RWPE1 (cell line): ENCODE data around the gene TDP1.
"Not testable (repeated sequence)": the region's sequence is repeated elsewhere in the genome, so short reads cannot be mapped to it uniquely, and the experiment has no call there.

Experiments used
- CTCF ChIA-PET: fragments of 350-600 bp; sonication (Branson Sonifier 250); formaldehyde crosslinking; extraction: SDS; loops from one replicate; lab custom pipeline; 2021; lab: Yijun Ruan, JAX
- POLR2A ChIA-PET: fragments of 400-600 bp; formaldehyde crosslinking; extraction: SDS; loops from one replicate; lab custom pipeline; 2020; ENCODE audit warnings: antibody characterized with exemption; ENCODE audit not compliant: low non-redundant PET; lab: Yijun Ruan, JAX
- DNase-seq: peaks from one replicate; pipeline ENCODE4 v3.0.0; 2012; ENCODE audit warnings: low spot score
- H3K27ac ChIP-seq: fragments of 450-650 bp; 2 replicates; pipeline ENCODE4 v1.5.1; 2017
- TF ChIP-seq, protein P1 (sequence below): fragments of 450-650 bp; conservative IDR thresholded peaks from 2 replicates; pipeline ENCODE4 v1.5.1; 2017; ENCODE audit warnings: low read depth, mild to moderate bottlenecking

TDP1 gene

DNA sequence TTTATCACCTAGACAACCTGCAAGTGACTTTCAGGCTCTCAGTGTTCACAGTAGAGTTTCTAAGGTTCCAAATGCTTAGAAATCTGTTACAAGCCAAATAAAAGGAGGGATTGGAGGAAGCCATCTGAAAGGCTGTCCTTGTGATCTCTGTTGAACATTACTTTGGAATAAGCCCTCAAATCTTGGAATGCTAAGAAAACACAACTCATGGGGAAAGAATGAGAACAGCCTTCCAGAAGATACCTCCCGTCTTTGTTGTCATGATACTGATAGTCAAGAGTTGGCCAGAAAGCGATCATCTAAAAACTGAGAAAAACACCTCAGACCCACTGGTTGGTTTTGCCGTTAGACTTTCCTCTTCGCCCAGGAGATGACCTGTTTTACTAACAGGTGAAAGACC lies 61.6 kb downstream of the TDP1 start:
- TF ChIP-seq, protein P1, sequence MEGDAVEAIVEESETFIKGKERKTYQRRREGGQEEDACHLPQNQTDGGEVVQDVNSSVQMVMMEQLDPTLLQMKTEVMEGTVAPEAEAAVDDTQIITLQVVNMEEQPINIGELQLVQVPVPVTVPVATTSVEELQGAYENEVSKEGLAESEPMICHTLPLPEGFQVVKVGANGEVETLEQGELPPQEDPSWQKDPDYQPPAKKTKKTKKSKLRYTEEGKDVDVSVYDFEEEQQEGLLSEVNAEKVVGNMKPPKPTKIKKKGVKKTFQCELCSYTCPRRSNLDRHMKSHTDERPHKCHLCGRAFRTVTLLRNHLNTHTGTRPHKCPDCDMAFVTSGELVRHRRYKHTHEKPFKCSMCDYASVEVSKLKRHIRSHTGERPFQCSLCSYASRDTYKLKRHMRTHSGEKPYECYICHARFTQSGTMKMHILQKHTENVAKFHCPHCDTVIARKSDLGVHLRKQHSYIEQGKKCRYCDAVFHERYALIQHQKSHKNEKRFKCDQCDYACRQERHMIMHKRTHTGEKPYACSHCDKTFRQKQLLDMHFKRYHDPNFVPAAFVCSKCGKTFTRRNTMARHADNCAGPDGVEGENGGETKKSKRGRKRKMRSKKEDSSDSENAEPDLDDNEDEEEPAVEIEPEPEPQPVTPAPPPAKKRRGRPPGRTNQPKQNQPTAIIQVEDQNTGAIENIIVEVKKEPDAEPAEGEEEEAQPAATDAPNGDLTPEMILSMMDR = no peak
- ChIA-PET CTCF (interaction anchor here (0.7 kb wide), 1 partner anchor 44 kb away, joined by 3 read pairs; no protein-coding TSS in a partner anchor), POLR2A (no interaction called here)
- no peak for DNase-seq
- H3K27ac ChIP-seq = no peak overlapping the region

- DNase-seq = no peak
- POLR2A ChIA-PET = no interaction called here
- CTCF ChIA-PET = no interaction called here
- no peak overlapping the region for H3K27ac ChIP-seq
- TF ChIP-seq, protein P1 = no peak
Observed at GRCh38 chr14:90019824-90020523, 64.2 kb downstream of the TDP1 start.

GRCh38 chr14:90023176-90023896 lies 67.6 kb downstream of the TDP1 start:
- ChIA-PET CTCF (no interaction called here), POLR2A (no interaction called here)
- DNase-seq = no peak
- no peak overlapping the region for H3K27ac ChIP-seq
- TF ChIP-seq, protein P1 = no peak

DNA sequence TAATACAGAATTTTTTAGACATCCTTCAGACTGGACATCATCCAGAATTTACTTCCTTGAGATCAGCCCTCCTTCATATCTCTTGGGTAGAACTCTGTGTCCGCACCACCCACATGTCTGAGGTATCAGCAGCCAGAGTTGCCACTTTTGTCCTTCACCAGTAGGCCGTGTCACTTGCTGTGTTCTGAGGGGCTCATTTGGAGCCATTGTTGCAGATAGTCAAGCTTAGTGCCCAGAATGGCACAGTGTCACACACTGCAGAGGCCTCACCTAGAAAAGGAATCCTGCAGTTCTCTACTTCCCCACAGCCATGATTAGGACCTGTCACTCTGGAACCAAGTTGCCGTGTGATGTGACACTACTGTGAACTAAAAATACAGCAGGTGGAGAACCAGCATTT lies 69.2 kb downstream of the TDP1 start:
- POLR2A ChIA-PET = no interaction called here
- TF ChIP-seq, protein P1 = no peak
- no peak for DNase-seq
- CTCF ChIA-PET = no interaction called here
- H3K27ac ChIP-seq = no peak overlapping the region

GRCh38 chr14:90026608-90027007 lies 70.9 kb downstream of the TDP1 start:
- H3K27ac ChIP-seq, CTCF ChIA-PET, POLR2A ChIA-PET, DNase-seq: not testable (repeated sequence)

DNA sequence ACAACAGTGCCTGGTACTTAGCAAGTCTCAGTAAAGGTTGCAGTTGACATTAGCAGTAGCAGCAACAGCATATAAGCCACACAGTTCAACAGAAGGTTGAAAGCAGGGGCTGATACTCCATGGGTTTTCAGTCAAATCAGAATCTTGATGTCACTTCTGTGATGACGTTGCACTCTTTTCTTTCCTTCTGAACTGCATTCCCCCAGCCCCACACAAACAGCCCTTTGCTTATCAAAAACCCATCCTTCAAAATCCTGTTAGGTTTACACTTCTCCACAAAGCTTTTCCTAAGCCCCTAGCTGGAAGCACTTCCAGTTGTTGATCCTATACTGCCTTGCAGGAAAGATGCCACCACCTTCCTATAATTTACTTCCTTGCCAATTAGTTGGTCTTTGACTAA lies 72.1 kb downstream of the TDP1 start:
- no peak overlapping the region for H3K27ac ChIP-seq
- CTCF ChIA-PET = no interaction called here
- POLR2A ChIA-PET = no interaction called here
- DNase-seq = no peak
- TF ChIP-seq, protein P1 = no peak

- DNase-seq = no peak
- H3K27ac ChIP-seq = no peak overlapping the region
- TF ChIP-seq, protein P1 = no peak
- POLR2A ChIA-PET = no interaction called here
- CTCF ChIA-PET = interaction anchor here (0.6 kb wide), 1 partner anchor 62 kb away, joined by 3 read pairs; no protein-coding TSS in a partner anchor
Observed at GRCh38 chr14:90034156-90034555, 78.4 kb downstream of the TDP1 start.
